HepG2 (cell line): ENCODE data around the gene LASP1. TPM values are rescaled to one million over a fixed set of nuclear protein-coding genes. Genes with fewer than 3 reads are reported as not detected.

Experiments used
- ATAC-seq: fragments of 200-7000 bp; cut with Tn5 transposase; 3 replicates; pipeline ENCODE4 v1.9.1; 2020; ENCODE audit warnings: mild to moderate bottlenecking, moderate library complexity
- BruUV-seq: library from RNA; stranded (reverse); fragments of 400-500 nt; replicated peaks from 2 replicates; lab custom pipeline; 2021; lab: Mats Ljungman, UMichigan
- CTCF ChIA-PET: fragments of 300-600 bp; formaldehyde crosslinking; extraction: SDS; loops from one replicate; lab custom pipeline; 2021; ENCODE audit warnings: low total read pairs, inconsistent platforms, low intra/inter-chr PET ratio; lab: Yijun Ruan, JAX
- POLR2A ChIA-PET: fragments of 350-600 bp; sonication (Branson Sonifier 250); formaldehyde crosslinking; loops from one replicate; lab custom pipeline; 2020; ENCODE audit warnings: antibody characterized with exemption, inconsistent platforms; lab: Yijun Ruan, JAX
- DNase-seq: peaks from one replicate; pipeline ENCODE4 v3.0.0-alpha.2; 2015; ENCODE audit warnings: low spot score
- FAIRE-seq: peaks from 3 replicates; lab custom pipeline; 2011; peaks lifted over from hg19 to GRCh38; lab: Jason Lieb, UNC
- H2AFZ ChIP-seq: one replicate; pipeline ENCODE4 v1.6.1; 2011; ENCODE audit warnings: low read length, inconsistent platforms
- H3K27ac ChIP-seq: fragments of 300-600 bp; 3 replicates; pipeline ENCODE4 v1.8.0; 2011; ENCODE audit warnings: mixed run types, mild to moderate bottlenecking, mixed read lengths, low read length, inconsistent platforms; ENCODE audit not compliant: insufficient read depth; ENCODE audit errors: extremely low read length
- H3K27me3 ChIP-seq, 2 experiments: fragments of 200-600 bp in 1 of 2; 2 replicates in 1 of 2; 3 replicates in 1 of 2; pipeline versions ENCODE4 v1.6.0 to v1.8.0; 2011; ENCODE audit warnings: low read length in 2 of 2, mild to moderate bottlenecking in 2 of 2, moderate library complexity in 2 of 2, inconsistent platforms in 1 of 2; ENCODE audit not compliant: insufficient read depth in 2 of 2, control insufficient read depth in 1 of 2
- H3K36me3 ChIP-seq, 2 experiments: fragments of 200-600 bp in 1 of 2; replicated peaks in 1 of 2; 2 replicates in 1 of 2; 3 replicates in 1 of 2; pipeline versions ENCODE4 v1.5.1 to v1.8.0; 2011; ENCODE audit warnings: low read length in 2 of 2, inconsistent platforms in 1 of 2; ENCODE audit not compliant: insufficient read depth in 2 of 2, control insufficient read depth in 1 of 2
- H3K4me1 ChIP-seq: 2 replicates; pipeline ENCODE4 v1.5.1; 2012; ENCODE audit warnings: low read length, inconsistent platforms; ENCODE audit not compliant: insufficient read depth
- H3K4me2 ChIP-seq: 2 replicates; pipeline ENCODE4 v1.6.0; 2011; ENCODE audit warnings: low read depth, low read length, inconsistent platforms
- H3K4me3 ChIP-seq, 3 experiments: fragments of 200-600 bp in 1 of 3; sonication (generic), shearing (Covaris generic) in 1 of 3; replicated peaks in 1 of 3; 2 replicates each; pipeline ENCODE4 v1.5.1; 2011 to 2016; ENCODE audit warnings: low read length in 3 of 3, inconsistent platforms in 2 of 3, low read depth in 2 of 3, mild to moderate bottlenecking in 2 of 3, control low read depth in 1 of 3, mixed read lengths in 1 of 3; ENCODE audit not compliant: insufficient read depth in 1 of 3
- H3K79me2 ChIP-seq: one replicate; pipeline ENCODE4 v1.6.1; 2011; ENCODE audit warnings: low read length, inconsistent platforms; ENCODE audit not compliant: insufficient read depth
- H3K9ac ChIP-seq: 2 replicates; pipeline ENCODE4 v1.6.0; 2011; ENCODE audit warnings: mild to moderate bottlenecking, low read depth, low read length, inconsistent platforms; ENCODE audit not compliant: insufficient read depth
- H3K9me3 ChIP-seq: 2 replicates; pipeline ENCODE4 v1.5.1; 2012; ENCODE audit warnings: mild to moderate bottlenecking, low read length
- H4K20me1 ChIP-seq: 2 replicates; pipeline ENCODE4 v1.6.0; 2011; ENCODE audit warnings: inconsistent platforms, mild to moderate bottlenecking, low read length, moderate library complexity; ENCODE audit not compliant: insufficient read depth
- RAD51 ChIP-seq: fragments of 450-650 bp; IDR thresholded peaks from 2 replicates; pipeline ENCODE4 v1.6.1; 2016; ENCODE audit warnings: borderline replicate concordance
- TGIF2 ChIP-seq: IDR thresholded peaks from 2 replicates; pipeline ENCODE4 v1.6.1; 2016; ENCODE audit warnings: control low read depth, missing compliant biosample characterization
- ZBTB33 ChIP-seq: sonication (generic); formaldehyde crosslinking; IDR thresholded peaks from 2 replicates; pipeline ENCODE4 v1.4.0; 2020; ENCODE audit warnings: missing genetic modification reagents
- ZBTB44 ChIP-seq: sonication (generic); formaldehyde crosslinking; IDR thresholded peaks from 2 replicates; pipeline ENCODE4 v1.4.0; 2020; ENCODE audit warnings: missing genetic modification reagents
- ZNF256 ChIP-seq: sonication (generic); formaldehyde crosslinking; conservative IDR thresholded peaks from 2 replicates; pipeline ENCODE4 v1.4.0; 2020; ENCODE audit warnings: missing genetic modification reagents
- ZNF782 ChIP-seq: sonication (generic); formaldehyde crosslinking; IDR thresholded peaks from 2 replicates; pipeline ENCODE4 v1.4.0; 2020; ENCODE audit warnings: missing genetic modification reagents, mild to moderate bottlenecking, borderline replicate concordance
- WGBS: methylation state at CpG from one replicate; pipeline ENCODE4 v1.1.6; 2017; ENCODE audit warnings: low lambda C conversion rate; 5-methylcytosine and 5-hydroxymethylcytosine counted together
- in situ Hi-C: cut with HindIII; loops from 2 replicates; pipeline ENCODE4 v1.10.0; 2017; ENCODE audit warnings: low pct_unique_long_range_greater_than_20kb; ENCODE audit not compliant: extremely low pct_ligation_motif_present
- intact Hi-C: fragments of 100-400 bp; cut with micrococcal nuclease; formaldehyde crosslinking; loops from one replicate; pipeline ENCODE4 v1.10.0; 2022; ENCODE audit not compliant: unreplicated experiment
- polyA plus RNA-seq, 8 experiments: library from polyadenylated mRNA; depleted of rRNA in 3 of 8; stranded (reverse) in 7 of 8; unstranded in 1 of 8; fragments of >200 nt; fragmentation: Illumina TruSeq in 4 of 8; extraction: Trizol in 4 of 8; gene quantifications; 2 replicates each; pipeline versions ENCODE4 v1.2.1 to v1.2.3, GENCODE V29; 2011 to 2016; ENCODE audit warnings: low read depth in 4 of 8, missing spikeins in 1 of 8, mixed read lengths in 1 of 8; ENCODE audit not compliant: insufficient read depth in 1 of 8
- total RNA-seq, 5 experiments: library from RNA; depleted of rRNA; stranded (reverse); fragments of >200 nt; fragmentation: Illumina TruSeq; extraction: Trizol; gene quantifications; 2 replicates each; pipeline ENCODE4 v1.2.3, GENCODE V29; 2016; ENCODE audit warnings: low read depth in 1 of 5

The LASP1 gene
- total and polyA plus RNA-seq, 2 of the 13 experiments (the other 11 are each of a cell fraction or from before 2014, with no cell fraction given) = 70.1 to 97.0 TPM

GRCh38 chr17:38961413-38961812, 91.6 kb downstream of the LASP1 start:
- intact Hi-C loops = no loop called here
- no peak for DNase-seq
- H4K20me1 ChIP-seq = no peaks in the 10 kb centered on the region
- H3K4me3 ChIP-seq = no peak overlapping the region
- TF ChIP-seq ZNF782 (CRISPR knock-in tag) (no peak), TGIF2 (CRISPR knock-in tag) (no peak), RAD51 (no peak), ZNF256 (no peak)
- H3K79me2 ChIP-seq = no peaks in the 10 kb centered on the region
- no peaks in the 10 kb centered on the region for H3K9me3 ChIP-seq
- in situ Hi-C loops = no loop called here
- CTCF ChIA-PET = no interaction called here
- no peak for FAIRE-seq
- H3K9ac ChIP-seq = no peak overlapping the region
- no peaks in the 10 kb centered on the region for H3K36me3 ChIP-seq
- H3K4me2 ChIP-seq = no peak overlapping the region
- BruUV-seq = no TSS peak
- H2AFZ ChIP-seq = no peak overlapping the region
- H3K4me1 ChIP-seq = no peaks in the 10 kb centered on the region
- H3K27me3 ChIP-seq = no peaks in the 10 kb centered on the region
- POLR2A ChIA-PET = no interaction called here
- H3K27ac ChIP-seq = no peak overlapping the region
- no peak for ATAC-seq
- WGBS = 56% methylated on average over 4 of the region's 4 CpGs

- Histone ChIP-seq H3K27ac (no peak within 1 kb of the TSS), H3K79me2 (no peaks in the 10 kb centered on the region), H3K4me3 (no peak within 1 kb of the TSS), H3K4me2 (no peak within 1 kb of the TSS), H4K20me1 (no peaks in the 10 kb centered on the region), H3K4me1 (no peaks in the 10 kb centered on the region), H3K9ac (no peak within 1 kb of the TSS), H2AFZ (no peak within 1 kb of the TSS), H3K27me3 (0 out of 5 replicates have a peak, but pooled peaks cover 0 to 6% of the 10 kb centered on the region in 2 experiments), H3K36me3 (no peaks in the 10 kb centered on the region), H3K9me3 (no peaks in the 10 kb centered on the region)
- ChIA-PET CTCF (no interaction called here), POLR2A (no interaction called here)
- WGBS = 50% methylated on average over 21 of the region's 21 CpGs
- DNase-seq (peak; percentile 21), ATAC-seq (no peak; the same call in 2 of the 3 replicates), FAIRE-seq (no peak)
- no TSS peak for BruUV-seq
- in situ Hi-C loops (no loop called here), intact Hi-C loops (no loop called here)
- peak; percentile 66; the same call in 1 of the 2 replicates for TF ChIP-seq ZBTB33 (CRISPR knock-in tag)
- no peak for TF ChIP-seq ZBTB44 (CRISPR knock-in tag)
Observed at GRCh38 chr17:38967290-38967738, 97.5 kb downstream of the LASP1 start, which contains the start of gene FBXO47. TSS of gene FBXO47 (minus strand) at chr17:38967403. CDS start at chr17:38963025, 4,378 bp downstream.
